Stomach (tissue), 19 donors: ENCODE results near the gene CD46. TPM values are rescaled to one million over a fixed set of nuclear protein-coding genes. Genes with fewer than 3 reads are reported as not detected.
A peak's percentile ranks its signal among the peaks of the same experiment; 100 is the strongest.
"Not testable (repeated sequence)": the region's sequence is repeated elsewhere in the genome, so short reads cannot be mapped to it uniquely, and the experiment has no call there.

Experiments used
- DNase-seq, 2 donors: peaks; one replicate each; pipeline versions ENCODE4 v3.0.0 to v3.0.0-alpha.2; 2013 to 2019
- H3K27ac ChIP-seq, 5 donors: fragments of 200-600 bp in 4 of 5; sonication (generic) in 4 of 5; one replicate each; pipeline ENCODE4 v1.5.1; 2013 to 2019; ENCODE audit warnings: mild to moderate bottlenecking in 1 of 5, moderate library complexity in 1 of 5
- H3K27me3 ChIP-seq, 3 donors: fragments of 200-600 bp; sonication (generic); one replicate each; pipeline ENCODE4 v1.5.1; 2017 to 2019; ENCODE audit warnings: mixed run types in 1 of 3
- H3K36me3 ChIP-seq, 4 donors: fragments of 200-600 bp; sonication (generic); 1 replicate in 3 of 4; 2 replicates in 1 of 4; pipeline ENCODE4 v1.5.1; 2016 to 2019
- H3K4me1 ChIP-seq, 4 donors: fragments of 200-600 bp; sonication (generic); one replicate each; pipeline ENCODE4 v1.5.1; 2016 to 2019
- H3K4me3 ChIP-seq, 4 donors: fragments of 200-600 bp; sonication (generic) in 3 of 4; one replicate each; pipeline ENCODE4 v1.5.1; 2016 to 2019; ENCODE audit warnings: mild to moderate bottlenecking in 1 of 4
- H3K9me3 ChIP-seq, 4 donors: fragments of 200-600 bp; sonication (generic); one replicate each; pipeline ENCODE4 v1.5.1; 2016 to 2019
- CTCF ChIP-seq, 7 experiments: fragments of 450-650 bp in 4 of 7; fragments of 200-600 bp in 3 of 7; sonication (generic) in 3 of 7; IDR thresholded peaks; one replicate each; pipeline ENCODE4 v1.5.1; 2016 to 2019; ENCODE audit warnings: antibody characterized with exemption in 7 of 7, control low read depth in 2 of 7, mild to moderate bottlenecking in 1 of 7
- EP300 ChIP-seq: sonication (generic); formaldehyde crosslinking; IDR thresholded peaks from one replicate; pipeline ENCODE4 v1.6.1; 2017; ENCODE audit warnings: antibody characterized with exemption
- POLR2A ChIP-seq, 4 donors: fragments of 450-650 bp; IDR thresholded peaks; one replicate each; pipeline ENCODE4 v1.6.1; 2016; ENCODE audit warnings: antibody characterized with exemption in 4 of 4, control low read depth in 2 of 4, mild to moderate bottlenecking in 1 of 4, moderate library complexity in 1 of 4
- POLR2AphosphoS5 ChIP-seq, 3 donors: sonication (generic); formaldehyde crosslinking; IDR thresholded peaks; one replicate each; pipeline ENCODE4 v1.6.1; 2016; ENCODE audit warnings: antibody characterized with exemption in 3 of 3
- WGBS, 5 donors: extraction: QIAGEN DNeasy Blood & Tissue Kit in 3 of 5; methylation state at CpG; one replicate each; pipeline versions ENCODE4 v1.1.5 to v1.1.7; 2013 to 2018; 5-methylcytosine and 5-hydroxymethylcytosine counted together
- intact Hi-C: fragments of 100-400 bp; cut with DNase I; formaldehyde crosslinking; loops from one replicate; pipeline ENCODE4 v1.15.1; 2023; ENCODE audit warnings: low total_unique reads
- long read RNA-seq, 10 donors: transcript quantifications; one replicate each; lab custom pipeline, GENCODE V29; 2026
- polyA plus RNA-seq, 3 donors: library from polyadenylated mRNA; stranded (reverse); fragments of 200-250 nt; gene quantifications; one replicate each; pipeline ENCODE4 v1.2.3, GENCODE V29; 2013
- total RNA-seq, 5 donors: library from RNA; depleted of rRNA; stranded (reverse); fragments of >200 nt; gene quantifications; one replicate each; pipeline versions ENCODE4 v1.1.0 to v1.2.3, GENCODE V29; 2014 to 2016
- donor health status: healthy with polysubstance abuse.
- donor health status: Bipolar disorder and iron deficiency.
- donor health status: healthy.

Gene CD46
- 100 to 1,000 TPM in 3 of 5 donors, 10 to 100 TPM in 2; 31.5 to 424 (median 102) TPM for total RNA-seq
- 100 to 1,000 TPM in 1 of 3 donors, 10 to 100 TPM in 2; 25.2 to 104 (median 69.3) TPM for polyA plus RNA-seq
- long read RNA-seq, donor 1, transcript CD46-203 (12 exons, 3,233 nt), result major isoform, 7 of 14 reads
- long read RNA-seq, donor 1, transcript CD46-204 (11 exons, 3,188 nt), result minor isoform, 5 of 14 reads
- long read RNA-seq, donor 1, partial matches to known transcripts, result 0 of 14 reads
- long read RNA-seq, donor 1, other reads (novel, unspliced or antisense), result 0 of 14 reads
- long read RNA-seq, donor 2, transcript CD46-203 (12 exons, 3,233 nt), result major isoform, 14 of 31 reads
- long read RNA-seq, donor 2, partial matches to known transcripts, result 8 of 31 reads
- long read RNA-seq, donor 2, other reads (novel, unspliced or antisense), result 0 of 31 reads
- long read RNA-seq, donor 3, transcript CD46-203 (12 exons, 3,233 nt), result major isoform, 8 of 27 reads
- long read RNA-seq, donor 3, partial matches to known transcripts, result 15 of 27 reads
- long read RNA-seq, donor 3, other reads (novel, unspliced or antisense), result 0 of 27 reads
- long read RNA-seq, donor 4, partial matches to known transcripts, result 0 of 4 reads
- long read RNA-seq, donor 4, other reads (novel, unspliced or antisense), result 0 of 4 reads
- long read RNA-seq, donor 5, transcript CD46-203 (12 exons, 3,233 nt), result major isoform, 15 of 42 reads
- long read RNA-seq, donor 5, partial matches to known transcripts, result 18 of 42 reads
- long read RNA-seq, donor 5, other reads (novel, unspliced or antisense), result 0 of 42 reads
- long read RNA-seq, donor 6, result 0 reads
- long read RNA-seq, donor 7, transcript CD46-203 (12 exons, 3,233 nt), result major isoform, 9 of 28 reads
- long read RNA-seq, donor 7, transcript CD46-207 (12 exons, 3,281 nt), result minor isoform, 5 of 28 reads
- long read RNA-seq, donor 7, partial matches to known transcripts, result 8 of 28 reads
- long read RNA-seq, donor 7, other reads (novel, unspliced or antisense), result 0 of 28 reads
- long read RNA-seq, donor 8, transcript CD46-208 (13 exons, 3,326 nt), result minor isoform, 7 of 106 reads
- long read RNA-seq, donor 8, transcript CD46-203 (12 exons, 3,233 nt), result major isoform, 22 of 106 reads
- long read RNA-seq, donor 8, partial matches to known transcripts, result 72 of 106 reads
- long read RNA-seq, donor 8, other reads (novel, unspliced or antisense), result 0 of 106 reads
- long read RNA-seq, donor 9, transcript CD46-203 (12 exons, 3,233 nt), result major isoform, 7 of 31 reads
- long read RNA-seq, donor 9, partial matches to known transcripts, result 18 of 31 reads
- long read RNA-seq, donor 9, other reads (novel, unspliced or antisense), result 0 of 31 reads
- long read RNA-seq, donor 10, transcript CD46-203 (12 exons, 3,233 nt), result major isoform, 11 of 33 reads
- long read RNA-seq, donor 10, partial matches to known transcripts, result 15 of 33 reads
- long read RNA-seq, donor 10, other reads (novel, unspliced or antisense), result 0 of 33 reads

GRCh38 chr1:207751790-207752455, at the start of gene CD46:
Gene CD46, plus strand, starts transcription at chr1:207752054. Its CDS starts 159 bp downstream, at chr1:207752213.
- Histone ChIP-seq H3K4me3 (peak within 1 kb of the TSS; percentile 67 to 93 (median 82)), H3K27me3 (no peaks in the 10 kb centered on the region), H3K27ac (peak within 1 kb of the TSS; percentile 87 to 96 (median 94)), H3K4me1 (peaks cover 41 to 80% (median 62%) of the 10 kb centered on the region in 4 donors), H3K9me3 (no peaks in the 10 kb centered on the region), H3K36me3 (peaks cover 0 to 1% (median under 1%) of the 10 kb centered on the region in 4 donors)
- intact Hi-C loops, result no loop called here
- peak; percentile 56 to 96 (median 93) for TF ChIP-seq POLR2AphosphoS5 (IDR thresholded peaks at IDR 0.05)
- TF ChIP-seq POLR2A (IDR thresholded peaks at IDR 0.05), result peak in 2 of 4 donors; percentile 74 to 88
- peak in 1 of 7 experiments; percentile 15 for TF ChIP-seq CTCF (IDR thresholded peaks at IDR 0.05)
- peak; percentile 55 for TF ChIP-seq EP300
- peak; percentile 99 for DNase-seq
- WGBS, 5 donors, result 0 to 1% (median 1%) methylated on average over 31 to 55 of the region's 55 CpGs

DNA sequence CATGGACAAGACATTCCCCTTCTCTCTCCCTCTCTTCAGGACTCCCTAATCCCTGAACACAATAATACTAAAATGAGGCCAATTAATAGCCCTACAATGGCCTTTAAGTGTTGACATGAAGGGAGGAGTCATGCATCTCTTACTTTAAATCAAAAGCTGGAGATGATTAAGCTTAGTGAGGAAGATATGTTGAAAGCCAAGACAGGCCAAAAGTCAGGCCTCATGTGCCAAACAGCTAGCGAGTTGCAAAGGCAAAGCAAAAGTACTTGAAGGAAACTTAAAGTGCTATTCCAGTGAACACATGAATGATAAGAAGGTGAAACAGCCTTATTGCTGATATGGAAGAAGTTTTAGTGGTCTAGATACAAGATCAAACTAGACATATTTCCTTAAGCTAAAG, 49.5 kb upstream of the CD46 start:
- intact Hi-C loops, result no loop called here
- WGBS, 5 donors, result 48 to 73% (median 54%) methylated on average over 1 of the region's 1 CpG
- H3K4me3 ChIP-seq, result no peak overlapping the region

DNA sequence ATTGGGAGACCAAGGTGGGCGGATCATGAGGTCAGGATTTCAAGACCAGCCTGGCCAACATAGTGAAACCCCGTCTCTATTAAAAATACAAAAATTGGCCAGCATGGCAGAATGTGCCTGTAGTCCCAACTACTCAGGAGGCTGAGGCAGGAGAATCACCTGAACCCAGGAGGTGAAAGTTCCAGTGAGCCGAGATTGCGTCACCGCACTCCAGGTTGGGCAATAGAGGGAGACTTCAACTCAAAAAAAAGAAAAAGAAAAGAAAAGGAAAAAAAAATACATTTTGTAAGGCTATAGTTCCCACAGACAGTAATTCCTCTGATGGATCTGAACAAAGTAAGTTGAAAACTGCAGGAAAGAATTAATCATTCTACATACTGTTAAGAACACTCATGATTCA, 48.1 kb upstream of the CD46 start:
- Histone ChIP-seq H3K4me1 (no peaks in the 10 kb centered on the region), H3K27ac (no peak overlapping the region), H3K27me3 (no peaks in the 10 kb centered on the region), H3K36me3 (no peaks in the 10 kb centered on the region), H3K4me3 (no peak overlapping the region), H3K9me3 (no peaks in the 10 kb centered on the region)
- intact Hi-C loops, result no loop called here
- no peak for DNase-seq
- TF ChIP-seq EP300, result no peak
- TF ChIP-seq POLR2AphosphoS5 (IDR thresholded peaks at IDR 0.05), result no peak
- no peak for TF ChIP-seq CTCF (IDR thresholded peaks at IDR 0.05)
- TF ChIP-seq POLR2A (IDR thresholded peaks at IDR 0.05), result no peak
- 75 to 97% (median 95%) methylated on average over 5 of the region's 5 CpGs for WGBS, 5 donors

More for the DNA sequence above, 49.5 kb upstream of the CD46 start:
- no peak for TF ChIP-seq EP300
- no peak for TF ChIP-seq POLR2AphosphoS5 (IDR thresholded peaks at IDR 0.05)
- TF ChIP-seq POLR2A (IDR thresholded peaks at IDR 0.05), result no peak
- no peak for TF ChIP-seq CTCF (IDR thresholded peaks at IDR 0.05)
- no peaks in the 10 kb centered on the region for H3K9me3 ChIP-seq
- H3K36me3 ChIP-seq, result no peaks in the 10 kb centered on the region
- no peaks in the 10 kb centered on the region for H3K4me1 ChIP-seq
- DNase-seq, result no peak
- H3K27ac ChIP-seq, result no peak overlapping the region
- H3K27me3 ChIP-seq, result no peaks in the 10 kb centered on the region

DNA sequence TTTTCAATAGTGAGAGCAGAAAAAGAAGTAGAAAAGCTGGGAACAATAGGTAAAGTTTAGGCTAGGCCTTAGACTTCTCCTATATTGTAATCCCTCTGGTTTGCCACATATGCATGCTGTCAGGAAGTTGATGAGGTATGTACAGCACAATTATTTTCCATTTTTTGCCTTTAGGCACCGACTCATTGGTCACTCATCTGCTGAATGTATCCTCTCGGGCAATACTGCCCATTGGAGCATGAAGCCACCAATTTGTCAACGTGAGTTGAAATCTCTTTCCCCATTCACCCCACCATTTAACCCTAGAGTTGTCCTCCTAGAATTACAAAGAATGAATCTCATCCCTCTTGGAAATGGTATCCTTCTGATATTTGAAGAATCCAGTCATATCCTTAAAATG, 43.9 kb upstream of the CD46 start:
- H3K9me3 ChIP-seq, H3K36me3 ChIP-seq, H3K4me1 ChIP-seq, H3K4me3 ChIP-seq, intact Hi-C loops, H3K27ac ChIP-seq, DNase-seq, H3K27me3 ChIP-seq: not testable (repeated sequence)
- 75 to 80% (median 78%) methylated on average over 3 of the region's 3 CpGs for WGBS, 5 donors
